ENCODE measurements around the gene TAS2R8.

TAS2R8 gene

DNA sequence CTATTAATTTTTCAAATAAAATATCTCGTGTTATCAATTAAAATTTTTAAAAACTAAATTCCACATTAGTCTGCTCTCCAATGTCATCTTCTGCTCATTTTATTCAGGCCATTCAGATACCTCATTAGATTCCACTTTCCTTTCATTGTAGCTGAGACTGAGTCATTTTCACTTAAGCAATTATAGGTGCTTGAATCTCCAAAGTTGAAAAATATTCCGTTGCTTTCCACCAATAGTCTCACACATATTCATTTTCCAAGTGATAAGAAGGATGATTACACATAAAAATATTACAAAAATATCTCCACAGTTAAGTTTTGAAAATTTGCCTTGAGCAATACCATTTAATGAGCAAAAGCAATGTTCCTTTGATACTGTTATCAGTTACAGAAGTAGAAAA lies 47.4 kb downstream of the TAS2R8 start:
- no peak overlapping the region for H3K4me3 ChIP-seq (ENCODE audit: low read depth in 1 of 5, low read length in 5 of 5)

DNA sequence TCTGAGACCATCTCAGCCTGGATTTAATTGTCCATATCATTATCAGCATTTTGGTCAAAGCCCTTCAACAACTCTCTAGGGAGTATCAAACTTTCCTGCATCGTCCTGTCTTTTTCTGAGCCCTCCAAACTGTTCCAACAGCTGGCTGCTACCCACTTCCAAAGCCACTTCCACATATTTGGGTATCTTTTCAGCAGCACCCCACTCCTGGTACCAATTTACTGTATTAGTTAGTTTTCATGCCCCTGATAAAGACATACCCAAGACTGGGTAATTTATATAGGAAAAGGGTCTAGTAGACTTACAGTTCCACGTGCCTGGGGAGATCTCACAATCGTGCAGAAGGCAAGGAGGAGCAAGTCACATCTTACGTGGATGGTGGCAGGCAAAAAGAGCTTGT lies 50.9 kb downstream of the TAS2R8 start:
- no peaks in the 10 kb centered on the region for H3K36me3 ChIP-seq (ENCODE audit: control insufficient read depth in 5 of 5, insufficient read depth in 5 of 5, low read length in 5 of 5)
- H3K9ac ChIP-seq (ENCODE audit: low read length in 5 of 5): no peak overlapping the region
- no peak overlapping the region for H3K4me3 ChIP-seq (ENCODE audit: low read depth in 1 of 5, low read length in 5 of 5)
- no peak overlapping the region for H3K27ac ChIP-seq (ENCODE audit: low read depth, low read length)
- no peaks in the 10 kb centered on the region for H3K4me1 ChIP-seq (ENCODE audit: control insufficient read depth in 5 of 5, insufficient read depth in 5 of 5, low read length in 5 of 5)
- peaks cover 7 to 13% (median 9%) of the 10 kb centered on the region in 5 donors for H3K9me3 ChIP-seq (ENCODE audit: control insufficient read depth in 5 of 5, low read length in 5 of 5)
- no peaks in the 10 kb centered on the region for H3K27me3 ChIP-seq (ENCODE audit: control insufficient read depth in 5 of 5, insufficient read depth in 4 of 5, low read length in 5 of 5)

More for the DNA sequence above, 47.4 kb downstream of the TAS2R8 start:
- Histone ChIP-seq H3K9ac (ENCODE audit: low read length in 5 of 5) (no peak overlapping the region), H3K9me3 (ENCODE audit: control insufficient read depth in 5 of 5, low read length in 5 of 5) (peaks cover 7 to 13% (median 9%) of the 10 kb centered on the region in 5 donors), H3K36me3 (ENCODE audit: control insufficient read depth in 5 of 5, insufficient read depth in 5 of 5, low read length in 5 of 5) (no peaks in the 10 kb centered on the region), H3K4me1 (ENCODE audit: control insufficient read depth in 5 of 5, insufficient read depth in 5 of 5, low read length in 5 of 5) (no peaks in the 10 kb centered on the region), H3K27me3 (ENCODE audit: control insufficient read depth in 5 of 5, insufficient read depth in 4 of 5, low read length in 5 of 5) (peaks cover 0 to 8% (median 0%) of the 10 kb centered on the region in 5 donors), H3K27ac (ENCODE audit: low read depth, low read length) (no peak overlapping the region)
